Upper lobe of right lung (tissue), 1 donor: ENCODE measurements around the gene HS6ST2. TPM values are rescaled to one million over a fixed set of nuclear protein-coding genes. Genes with fewer than 3 reads are reported as not detected.
"Not testable (repeated sequence)": the region's sequence is repeated elsewhere in the genome, so short reads cannot be mapped to it uniquely, and the experiment has no call there.

ENCODE experiments used
- ATAC-seq: fragments of 200-7000 bp; cut with Tn5 transposase; one replicate; pipeline ENCODE4 v1.9.1; 2020; ENCODE audit warnings: mild to moderate bottlenecking, moderate library complexity
- DNase-seq: peaks from one replicate; pipeline ENCODE4 v3.0.0-alpha.2; 2020
- H3K27ac ChIP-seq: fragments of 200-600 bp; one replicate; pipeline ENCODE4 v1.8.0; 2022
- H3K27me3 ChIP-seq: fragments of 200-600 bp; one replicate; pipeline ENCODE4 v1.8.0; 2022; ENCODE audit warnings: mild to moderate bottlenecking
- H3K36me3 ChIP-seq: fragments of 200-600 bp; one replicate; pipeline ENCODE4 v1.8.0; 2022
- H3K4me1 ChIP-seq: fragments of 200-600 bp; one replicate; pipeline ENCODE4 v1.8.0; 2022
- H3K4me3 ChIP-seq: fragments of 200-600 bp; one replicate; pipeline ENCODE4 v1.8.0; 2022; ENCODE audit warnings: mild to moderate bottlenecking
- H3K9me3 ChIP-seq: fragments of 200-600 bp; one replicate; pipeline ENCODE4 v1.8.0; 2022
- CTCF ChIP-seq: fragments of 200-600 bp; IDR thresholded peaks from one replicate; pipeline ENCODE4 v1.8.0; 2022; ENCODE audit warnings: antibody characterized with exemption
- intact Hi-C: fragments of 100-400 bp; cut with DNase I; formaldehyde crosslinking; loops from one replicate; pipeline ENCODE4 v1.11.0; 2022
- total RNA-seq: library from RNA; stranded (reverse); fragmentation: NEBNext Ultra II Directional; extraction: Animal tissue kit (Norgen Biotek cat#: 25700); gene quantifications from one replicate; pipeline ENCODE4 v1.2.1, GENCODE V29; 2021
- donor health status: DM: no; HTN: yes; CAD: no; lungs with severe emphysema.

HS6ST2 gene
- total RNA-seq, 1 donor from 2014 or later, result 0.87 TPM

- intact Hi-C loops, result no loop called here
- ATAC-seq, result no peak
- TF ChIP-seq CTCF, result no peak
- no peak for DNase-seq
- H3K36me3 ChIP-seq, result no peaks in the 10 kb centered on the region
- H3K4me1 ChIP-seq, result no peaks in the 10 kb centered on the region
- H3K9me3 ChIP-seq, result no peaks in the 10 kb centered on the region
- H3K27me3 ChIP-seq, result no peaks in the 10 kb centered on the region
- no peak overlapping the region for H3K27ac ChIP-seq
- H3K4me3 ChIP-seq, result no peak overlapping the region
Observed at GRCh38 chrX:132986556-132986955, 28.1 kb upstream of the HS6ST2 start.

- no peak for ATAC-seq
Observed at GRCh38 chrX:132984058-132984650, 25.7 kb upstream of the HS6ST2 start.

DNA sequence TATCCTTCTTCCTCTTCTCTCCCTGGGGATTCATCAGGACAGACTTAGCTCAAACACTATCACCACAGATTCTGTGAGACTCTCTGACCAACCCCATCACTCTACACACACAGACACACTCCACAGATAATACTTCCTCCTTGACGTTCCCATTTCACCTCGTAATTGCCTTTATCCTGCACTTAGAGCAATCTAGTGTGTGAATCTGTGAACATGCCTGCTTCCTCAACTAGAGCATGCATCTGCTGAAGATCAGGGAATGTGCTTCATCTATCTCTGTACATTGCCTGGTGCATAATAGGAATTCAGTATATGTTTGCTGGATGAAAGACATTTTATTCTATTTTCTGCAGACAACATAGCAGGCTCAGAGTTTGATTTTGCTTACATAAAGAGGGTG lies 25.1 kb upstream of the HS6ST2 start:
- DNase-seq, result no peak
- TF ChIP-seq CTCF, result no peak
- Histone ChIP-seq H3K27me3 (no peaks in the 10 kb centered on the region), H3K9me3 (no peaks in the 10 kb centered on the region), H3K4me1 (no peaks in the 10 kb centered on the region), H3K4me3 (no peak overlapping the region), H3K27ac (no peak overlapping the region), H3K36me3 (no peaks in the 10 kb centered on the region)
- ATAC-seq, result no peak
- intact Hi-C loops, result no loop called here

More at GRCh38 chrX:132984058-132984650, 25.7 kb upstream of the HS6ST2 start:
- Histone ChIP-seq H3K4me3 (no peak overlapping the region), H3K27ac (no peak overlapping the region), H3K36me3 (no peaks in the 10 kb centered on the region), H3K27me3 (no peaks in the 10 kb centered on the region), H3K4me1 (no peaks in the 10 kb centered on the region), H3K9me3 (no peaks in the 10 kb centered on the region)
- intact Hi-C loops, result no loop called here
- no peak for DNase-seq
- no peak for TF ChIP-seq CTCF

GRCh38 chrX:132980035-132980434 lies 21.6 kb upstream of the HS6ST2 start:
- DNase-seq, H3K4me1 ChIP-seq, H3K36me3 ChIP-seq, H3K9me3 ChIP-seq, intact Hi-C loops, H3K27me3 ChIP-seq, ATAC-seq, H3K4me3 ChIP-seq, H3K27ac ChIP-seq: not testable (repeated sequence)

GRCh38 chrX:132968296-132968949 lies 10.0 kb upstream of the HS6ST2 start:
- H3K4me1 ChIP-seq, result no peaks in the 10 kb centered on the region
- ATAC-seq, result peak; percentile 37
- H3K4me3 ChIP-seq, result no peak overlapping the region
- intact Hi-C loops, result no loop called here
- no peak overlapping the region for H3K27ac ChIP-seq
- no peaks in the 10 kb centered on the region for H3K27me3 ChIP-seq
- H3K9me3 ChIP-seq, result no peaks in the 10 kb centered on the region
- no peak for DNase-seq
- no peak for TF ChIP-seq CTCF
- H3K36me3 ChIP-seq, result no peaks in the 10 kb centered on the region

DNA sequence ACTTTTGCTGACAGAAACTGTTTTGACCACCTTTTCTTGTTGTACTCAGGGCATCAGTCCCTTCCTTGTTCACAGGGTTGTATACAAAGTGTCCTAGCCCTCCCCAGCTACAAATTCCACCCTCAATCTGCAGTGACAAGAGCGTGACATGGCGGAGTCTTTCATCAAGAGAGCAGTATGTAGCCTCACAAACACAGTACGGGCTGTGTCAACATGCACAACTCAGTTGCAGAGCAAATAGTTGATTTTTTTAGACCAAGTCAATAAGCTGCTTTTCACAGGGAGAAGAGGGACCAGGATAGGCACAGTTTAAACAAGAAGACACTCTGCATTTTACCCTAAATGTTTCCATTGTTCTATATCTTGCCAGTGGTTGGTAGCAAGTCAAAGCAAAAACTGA lies 8.6 kb upstream of the HS6ST2 start:
- H3K9me3 ChIP-seq, result no peaks in the 10 kb centered on the region
- ATAC-seq, result no peak
- H3K27me3 ChIP-seq, result no peaks in the 10 kb centered on the region

More for the DNA sequence above, 8.6 kb upstream of the HS6ST2 start:
- H3K4me3 ChIP-seq, result no peak overlapping the region
- no peak for DNase-seq
- no peak overlapping the region for H3K27ac ChIP-seq
- TF ChIP-seq CTCF, result no peak
- no peaks in the 10 kb centered on the region for H3K36me3 ChIP-seq
- no peaks in the 10 kb centered on the region for H3K4me1 ChIP-seq
- intact Hi-C loops, result no loop called here
